Measurements from ENCODE around the gene FPGS.

- TF ChIP-seq CTCF (IDR thresholded peaks at IDR 0.05) (no peak), POLR2A (IDR thresholded peaks at IDR 0.05) (no peak), POLR2AphosphoS5 (IDR thresholded peaks at IDR 0.05) (no peak)
These were observed 8.5 kb upstream of the FPGS start for GRCh38 chr9:127794001-127794791.

Data from gastroesophageal sphincter (tissue), 3 donors.